ENCODE measurements around the gene CYFIP1.

DNA sequence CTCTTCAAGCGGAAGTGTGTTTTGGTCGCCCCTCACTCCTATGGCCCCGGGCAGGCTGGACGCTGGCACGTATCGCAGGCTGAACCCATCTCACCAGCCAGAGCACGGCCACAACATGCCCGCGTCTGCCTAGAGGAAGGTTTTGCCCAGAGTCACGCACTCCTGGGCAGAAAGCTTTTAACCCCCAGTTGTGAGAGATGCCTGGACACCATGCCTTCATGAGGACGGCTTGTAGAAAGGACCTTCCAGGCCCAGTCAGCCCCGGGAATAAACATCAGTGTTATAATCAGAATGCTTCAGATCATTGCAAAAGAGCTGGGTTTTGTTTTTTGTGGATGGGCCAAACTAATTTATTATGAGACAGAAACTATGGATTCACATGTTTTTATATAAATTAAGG is 16.5 kb downstream of the CYFIP1 start:
- TF ChIP-seq, protein P1, sequence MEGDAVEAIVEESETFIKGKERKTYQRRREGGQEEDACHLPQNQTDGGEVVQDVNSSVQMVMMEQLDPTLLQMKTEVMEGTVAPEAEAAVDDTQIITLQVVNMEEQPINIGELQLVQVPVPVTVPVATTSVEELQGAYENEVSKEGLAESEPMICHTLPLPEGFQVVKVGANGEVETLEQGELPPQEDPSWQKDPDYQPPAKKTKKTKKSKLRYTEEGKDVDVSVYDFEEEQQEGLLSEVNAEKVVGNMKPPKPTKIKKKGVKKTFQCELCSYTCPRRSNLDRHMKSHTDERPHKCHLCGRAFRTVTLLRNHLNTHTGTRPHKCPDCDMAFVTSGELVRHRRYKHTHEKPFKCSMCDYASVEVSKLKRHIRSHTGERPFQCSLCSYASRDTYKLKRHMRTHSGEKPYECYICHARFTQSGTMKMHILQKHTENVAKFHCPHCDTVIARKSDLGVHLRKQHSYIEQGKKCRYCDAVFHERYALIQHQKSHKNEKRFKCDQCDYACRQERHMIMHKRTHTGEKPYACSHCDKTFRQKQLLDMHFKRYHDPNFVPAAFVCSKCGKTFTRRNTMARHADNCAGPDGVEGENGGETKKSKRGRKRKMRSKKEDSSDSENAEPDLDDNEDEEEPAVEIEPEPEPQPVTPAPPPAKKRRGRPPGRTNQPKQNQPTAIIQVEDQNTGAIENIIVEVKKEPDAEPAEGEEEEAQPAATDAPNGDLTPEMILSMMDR (IDR thresholded peaks at IDR 0.05): no peak
- TF ChIP-seq POLR2A (IDR thresholded peaks at IDR 0.05) (no peak), POLR2AphosphoS5 (IDR thresholded peaks at IDR 0.05) (no peak)

Measured in sigmoid colon (tissue), 4 donors.